Measurements from ENCODE around the gene EFHC1.

DNA sequence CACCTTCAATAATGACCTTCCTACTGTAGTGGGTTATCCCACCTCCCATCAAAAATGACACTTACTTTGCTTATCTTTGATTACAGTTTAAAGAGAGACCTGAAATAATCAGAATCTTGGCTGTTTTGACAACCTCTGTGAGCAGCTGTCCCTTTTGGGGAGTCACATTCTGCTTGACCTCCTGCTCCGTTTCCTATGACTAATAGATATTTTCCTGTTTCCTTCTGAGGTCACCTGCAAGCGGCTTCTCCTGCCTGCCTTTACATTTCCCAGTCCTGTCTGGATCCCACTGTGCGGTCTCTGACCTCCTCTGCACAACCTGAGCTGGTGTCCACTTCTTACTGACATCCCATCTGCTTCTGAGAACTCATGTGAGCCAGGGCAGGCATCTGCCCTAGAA, 102.5 kb downstream of the EFHC1 start:
- TF ChIP-seq, protein P1, sequence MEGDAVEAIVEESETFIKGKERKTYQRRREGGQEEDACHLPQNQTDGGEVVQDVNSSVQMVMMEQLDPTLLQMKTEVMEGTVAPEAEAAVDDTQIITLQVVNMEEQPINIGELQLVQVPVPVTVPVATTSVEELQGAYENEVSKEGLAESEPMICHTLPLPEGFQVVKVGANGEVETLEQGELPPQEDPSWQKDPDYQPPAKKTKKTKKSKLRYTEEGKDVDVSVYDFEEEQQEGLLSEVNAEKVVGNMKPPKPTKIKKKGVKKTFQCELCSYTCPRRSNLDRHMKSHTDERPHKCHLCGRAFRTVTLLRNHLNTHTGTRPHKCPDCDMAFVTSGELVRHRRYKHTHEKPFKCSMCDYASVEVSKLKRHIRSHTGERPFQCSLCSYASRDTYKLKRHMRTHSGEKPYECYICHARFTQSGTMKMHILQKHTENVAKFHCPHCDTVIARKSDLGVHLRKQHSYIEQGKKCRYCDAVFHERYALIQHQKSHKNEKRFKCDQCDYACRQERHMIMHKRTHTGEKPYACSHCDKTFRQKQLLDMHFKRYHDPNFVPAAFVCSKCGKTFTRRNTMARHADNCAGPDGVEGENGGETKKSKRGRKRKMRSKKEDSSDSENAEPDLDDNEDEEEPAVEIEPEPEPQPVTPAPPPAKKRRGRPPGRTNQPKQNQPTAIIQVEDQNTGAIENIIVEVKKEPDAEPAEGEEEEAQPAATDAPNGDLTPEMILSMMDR (IDR thresholded peaks at IDR 0.05), result no peak
- no peak for TF ChIP-seq POLR2A (IDR thresholded peaks at IDR 0.05)
- TF ChIP-seq POLR2AphosphoS5 (IDR thresholded peaks at IDR 0.05), result peak in 1 of 4 donors; percentile 31
- no peak for TF ChIP-seq EP300 (IDR thresholded peaks at IDR 0.05)
